Right cardiac atrium (tissue), 5 donors: ENCODE measurements around the gene FCHSD2. TPM values are rescaled to one million over a fixed set of nuclear protein-coding genes. Genes with fewer than 3 reads are reported as not detected.
A peak's percentile ranks its signal among the peaks of the same experiment; 100 is the strongest.

Experiments
- ATAC-seq, 2 donors: fragments of 200-7000 bp; cut with Tn5 transposase; one replicate each; pipeline versions ENCODE4 v1.8.0 to v1.9.1; 2020; ENCODE audit warnings: moderate library complexity in 2 of 2, mild to moderate bottlenecking in 1 of 2
- DNase-seq, 3 donors: peaks; one replicate each; pipeline ENCODE4 v3.0.0-alpha.2; 2020
- H3K27ac ChIP-seq: one replicate; pipeline ENCODE4 v1.5.1; 2013; ENCODE audit warnings: mild to moderate bottlenecking, low read length, control low read depth, moderate library complexity
- H3K27me3 ChIP-seq: one replicate; pipeline ENCODE4 v1.6.1; 2013; ENCODE audit not compliant: control insufficient read depth, insufficient read depth
- H3K4me1 ChIP-seq: one replicate; pipeline ENCODE4 v1.6.1; 2013; ENCODE audit warnings: low read length; ENCODE audit not compliant: control insufficient read depth, insufficient read depth
- H3K4me3 ChIP-seq: one replicate; pipeline ENCODE4 v1.5.1; 2013; ENCODE audit warnings: low read length, control low read depth
- H3K9me3 ChIP-seq: one replicate; pipeline ENCODE4 v1.6.1; 2013; ENCODE audit warnings: low read length; ENCODE audit not compliant: control insufficient read depth
- WGBS: extraction: QIAGEN DNeasy Blood & Tissue Kit; methylation state at CpG from one replicate; pipeline ENCODE4 v1.1.7; 2013; 5-methylcytosine and 5-hydroxymethylcytosine counted together
- intact Hi-C, 4 donors: fragments of 100-400 bp; cut with DNase I; formaldehyde crosslinking; loops; one replicate each; pipeline versions ENCODE4 v1.11.0 to v1.14.0; 2022 to 2023
- polyA plus RNA-seq: library from polyadenylated mRNA; stranded (reverse); fragments of 200-250 nt; gene quantifications from one replicate; pipeline ENCODE4 v1.2.3, GENCODE V29; 2013
- total RNA-seq, 4 donors: library from RNA; stranded (reverse); fragmentation: NEBNext Ultra II Directional; extraction: Animal tissue kit (Norgen Biotek cat#: 25700); gene quantifications; one replicate each; pipeline ENCODE4 v1.2.1, GENCODE V29; 2021
- donor health status: healthy with polysubstance abuse.
- donor health status: DM: no; HTN: yes; CAD: no.
- donor health status: DM: no; HTN: no; CAD: no.
- donor health status: DM: no; HTN: yes; CAD: no; lungs with severe emphysema.
- donor health status: DM: yes; HTN: yes; CAD: no.

Gene FCHSD2
- total and polyA plus RNA-seq, 5 donors = 12.6 to 54.1 (median 36.2) TPM

- DNase-seq (no peak), ATAC-seq (peak; percentile 70 to 72)
- 39% methylated on average over 4 of the region's 4 CpGs for WGBS
Observed at GRCh38 chr11:72844356-72844755, 297.8 kb downstream of the FCHSD2 start.

GRCh38 chr11:72842653-72843330 is 299.3 kb downstream of the FCHSD2 start:
- no peaks in the 10 kb centered on the region for H3K9me3 ChIP-seq
- no peak overlapping the region for H3K4me3 ChIP-seq
- WGBS = 66% methylated on average over 14 of the region's 14 CpGs
- DNase-seq (no peak), ATAC-seq (no peak)
- no peaks in the 10 kb centered on the region for H3K4me1 ChIP-seq
- peak overlapping the region; percentile 54 for H3K27ac ChIP-seq
- intact Hi-C loops = no loop called here
- H3K27me3 ChIP-seq = no peaks in the 10 kb centered on the region

More at GRCh38 chr11:72844356-72844755, 297.8 kb downstream of the FCHSD2 start:
- intact Hi-C loops = no loop called here
- no peaks in the 10 kb centered on the region for H3K4me1 ChIP-seq
- H3K27me3 ChIP-seq = no peaks in the 10 kb centered on the region
- H3K4me3 ChIP-seq = no peak overlapping the region
- H3K9me3 ChIP-seq = no peaks in the 10 kb centered on the region
- H3K27ac ChIP-seq = no peak overlapping the region

GRCh38 chr11:72842126-72842525 is 300.0 kb downstream of the FCHSD2 start:
- H3K27ac ChIP-seq = peak overlapping the region; percentile 48
- H3K27me3 ChIP-seq = no peaks in the 10 kb centered on the region
- H3K4me3 ChIP-seq = no peak overlapping the region
- H3K9me3 ChIP-seq = no peaks in the 10 kb centered on the region
- no peaks in the 10 kb centered on the region for H3K4me1 ChIP-seq
- no peak for DNase-seq
- no peak for ATAC-seq
- intact Hi-C loops = no loop called here
- WGBS = 84% methylated on average over 5 of the region's 5 CpGs

GRCh38 chr11:72841397-72841796 is 300.7 kb downstream of the FCHSD2 start:
- DNase-seq (no peak), ATAC-seq (no peak)
- H3K9me3 ChIP-seq = no peaks in the 10 kb centered on the region
- H3K4me3 ChIP-seq = no peak overlapping the region
- 88% methylated on average over 7 of the region's 7 CpGs for WGBS
- no peaks in the 10 kb centered on the region for H3K27me3 ChIP-seq
- H3K4me1 ChIP-seq = no peaks in the 10 kb centered on the region
- no peak overlapping the region for H3K27ac ChIP-seq
- intact Hi-C loops = no loop called here

- WGBS = 94% methylated on average over 4 of the region's 4 CpGs
- no peak for ATAC-seq
- Histone ChIP-seq H3K9me3 (no peaks in the 10 kb centered on the region), H3K27ac (no peak overlapping the region), H3K27me3 (no peaks in the 10 kb centered on the region), H3K4me3 (no peak overlapping the region), H3K4me1 (peaks cover 6% of the 10 kb centered on the region)
- intact Hi-C loops = no loop called here
- no peak for DNase-seq
Observed at GRCh38 chr11:72840780-72841179, 301.3 kb downstream of the FCHSD2 start.

- Histone ChIP-seq H3K27ac (no peak overlapping the region), H3K27me3 (no peaks in the 10 kb centered on the region), H3K4me1 (peaks cover 14% of the 10 kb centered on the region), H3K4me3 (no peak overlapping the region), H3K9me3 (no peaks in the 10 kb centered on the region)
- intact Hi-C loops = loop anchor here in 2 of 4 donors (10.0 kb wide), 2 partner anchors 396 to 406 kb away; no protein-coding TSS in a partner anchor
- DNase-seq = no peak
- 66% methylated on average over 4 of the region's 4 CpGs for WGBS
- no peak for ATAC-seq
Observed at GRCh38 chr11:72838691-72839305, 303.3 kb downstream of the FCHSD2 start.

GRCh38 chr11:72836111-72836510 is 306.0 kb downstream of the FCHSD2 start:
- Histone ChIP-seq H3K27me3 (no peaks in the 10 kb centered on the region), H3K27ac (peak overlapping the region; percentile 96), H3K4me1 (peaks cover 29% of the 10 kb centered on the region), H3K9me3 (no peaks in the 10 kb centered on the region), H3K4me3 (no peak overlapping the region)
- 20% methylated on average over 4 of the region's 4 CpGs for WGBS
- intact Hi-C loops = loop anchor here in 2 of 4 donors (10.0 kb wide), 2 partner anchors 399 to 409 kb away; no protein-coding TSS in a partner anchor
- ATAC-seq (peak; percentile 40 to 77), DNase-seq (peak; percentile 85 to 91 (median 86))

GRCh38 chr11:72834905-72835304 is 307.2 kb downstream of the FCHSD2 start:
- Histone ChIP-seq H3K4me3 (no peak overlapping the region), H3K4me1 (peaks cover 29% of the 10 kb centered on the region), H3K9me3 (no peaks in the 10 kb centered on the region), H3K27me3 (no peaks in the 10 kb centered on the region), H3K27ac (peak overlapping the region; percentile 96)
- intact Hi-C loops = loop anchor here (5.0 to 10.0 kb wide), 4 partner anchors 342 to 410 kb away; no protein-coding TSS in a partner anchor
- 28% methylated on average over 5 of the region's 5 CpGs for whole genome bisulfite sequencing
- DNase-seq = peak in 1 of 3 donors; percentile 58
- ATAC-seq = peak; percentile 23 to 55

GRCh38 chr11:72833811-72834493 is 308.2 kb downstream of the FCHSD2 start:
- WGBS = 32% methylated on average over 8 of the region's 8 CpGs
- ATAC-seq (peak; percentile 34 to 54), DNase-seq (peak; percentile 63 to 76 (median 70))
- intact Hi-C loops = loop anchor here (5.0 to 10.0 kb wide), 4 partner anchors 343 to 411 kb away; no protein-coding TSS in a partner anchor
- Histone ChIP-seq H3K4me1 (peaks cover 29% of the 10 kb centered on the region), H3K27ac (peak overlapping the region; percentile 87), H3K4me3 (no peak overlapping the region), H3K9me3 (no peaks in the 10 kb centered on the region), H3K27me3 (no peaks in the 10 kb centered on the region)

- H3K27ac ChIP-seq = peak overlapping the region; percentile 44
- H3K4me1 ChIP-seq = peaks cover 31% of the 10 kb centered on the region
- H3K4me3 ChIP-seq = no peak overlapping the region
- no peaks in the 10 kb centered on the region for H3K27me3 ChIP-seq
- intact Hi-C loops = loop anchor here (5.0 to 10.0 kb wide), 4 partner anchors 344 to 412 kb away; no protein-coding TSS in a partner anchor
- no peaks in the 10 kb centered on the region for H3K9me3 ChIP-seq
- WGBS = 95% methylated on average over 5 of the region's 5 CpGs
- peak in 1 of 3 donors; percentile 46 for DNase-seq
- no peak for ATAC-seq
Observed at GRCh38 chr11:72833083-72833733, 308.9 kb downstream of the FCHSD2 start.
